BJ (cell line): ENCODE measurements around the gene SNX3. TPM values are rescaled to one million over a fixed set of nuclear protein-coding genes. Genes with fewer than 3 reads are reported as not detected.

Experiments
- CTCF ChIA-PET: fragments of 350-600 bp; formaldehyde crosslinking; extraction: SDS; loops from one replicate; lab custom pipeline; 2021; ENCODE audit warnings: antibody characterized with exemption, inconsistent platforms; lab: Yijun Ruan, JAX
- POLR2A ChIA-PET: fragments of 300-600 bp; sonication (Branson Sonifier 250); formaldehyde crosslinking; extraction: SDS; loops from one replicate; lab custom pipeline; 2021; ENCODE audit warnings: antibody characterized with exemption; lab: Charles Lee
- DNase-seq: peaks from one replicate; pipeline ENCODE4 v3.0.0-alpha.2; 2011; ENCODE audit warnings: low read depth
- H3K27me3 ChIP-seq: 2 replicates; pipeline ENCODE4 v1.6.0; 2011; ENCODE audit warnings: low read length; ENCODE audit not compliant: control insufficient read depth, insufficient read depth
- H3K36me3 ChIP-seq: 2 replicates; pipeline ENCODE4 v1.5.1; 2011; ENCODE audit warnings: low read length; ENCODE audit not compliant: control insufficient read depth, insufficient read depth
- H3K4me3 ChIP-seq: 2 replicates; pipeline ENCODE4 v1.5.1; 2011; ENCODE audit warnings: low read depth, mild to moderate bottlenecking, control low read depth, low read length
- CTCF ChIP-seq: IDR thresholded peaks from 2 replicates; pipeline ENCODE4 v1.5.1; 2011; ENCODE audit warnings: low read depth, mild to moderate bottlenecking, control low read depth, inconsistent platforms, low read length, moderate library complexity; ENCODE audit not compliant: insufficient read depth
- polyA plus RNA-seq: library from polyadenylated mRNA; depleted of rRNA; stranded (reverse); fragments of >200 nt; gene quantifications from 2 replicates; pipeline ENCODE4 v1.2.3, GENCODE V29; 2011

SNX3 gene
- polyA plus RNA-seq, 1 experiment = 113 TPM

GRCh38 chr6:108200186-108200585 is 60.7 kb downstream of the SNX3 start:
- no peak for DNase-seq
- Histone ChIP-seq H3K27me3 (no peaks in the 10 kb centered on the region), H3K4me3 (no peak overlapping the region), H3K36me3 (no peaks in the 10 kb centered on the region)
- TF ChIP-seq CTCF = no peak
- ChIA-PET CTCF (interaction anchor here (1.3 to 1.6 kb wide), 2 partner anchors 18 to 292 kb away, joined by 3 to 4 read pairs; no protein-coding TSS in a partner anchor), POLR2A (no interaction called here)

DNA sequence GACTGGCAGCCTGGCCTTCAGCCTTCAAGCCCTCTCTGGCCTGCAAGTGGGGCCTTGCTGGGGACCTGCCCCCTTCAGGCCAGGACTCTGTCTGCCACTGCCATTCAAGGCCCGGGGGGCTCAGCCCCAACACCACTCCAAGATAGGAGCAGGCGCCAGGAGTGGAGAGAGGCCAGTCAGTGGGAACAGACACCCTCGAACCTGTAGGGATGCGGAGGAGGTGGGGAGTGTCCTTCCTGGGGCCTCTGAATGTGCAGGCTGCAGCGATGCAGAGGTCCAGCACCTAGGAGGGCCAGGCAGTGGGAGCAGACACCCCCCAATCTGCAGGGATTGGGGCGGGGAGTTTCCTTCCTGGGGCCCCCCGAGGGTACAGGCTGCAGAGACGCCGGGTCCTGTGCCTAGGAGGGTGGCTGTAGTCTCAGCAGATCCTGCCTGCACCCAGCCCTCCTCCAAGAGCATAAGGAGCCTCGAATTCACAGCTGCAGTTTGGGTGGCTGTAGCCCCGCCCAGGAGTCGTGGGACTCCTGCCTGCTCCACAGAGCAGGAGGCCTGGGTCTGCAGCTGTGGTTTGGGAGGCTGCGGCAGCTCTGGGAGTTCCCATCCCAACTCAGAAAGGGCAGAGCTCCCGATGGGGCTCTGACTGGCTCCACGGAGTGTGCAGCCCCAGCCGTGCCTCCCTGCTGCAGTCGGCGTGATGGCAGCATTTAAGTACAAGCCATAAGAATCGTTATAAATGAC is 61.9 kb downstream of the SNX3 start:
- H3K27me3 ChIP-seq = no peaks in the 10 kb centered on the region
- no peak for DNase-seq
- no peak for TF ChIP-seq CTCF
- POLR2A ChIA-PET = no interaction called here
- CTCF ChIA-PET = no interaction called here
- H3K36me3 ChIP-seq = no peaks in the 10 kb centered on the region
- no peak overlapping the region for H3K4me3 ChIP-seq

- no peak for TF ChIP-seq CTCF
- ChIA-PET CTCF (no interaction called here), POLR2A (no interaction called here)
- Histone ChIP-seq H3K4me3 (no peak overlapping the region), H3K36me3 (no peaks in the 10 kb centered on the region), H3K27me3 (no peaks in the 10 kb centered on the region)
- DNase-seq = no peak
Observed at GRCh38 chr6:108195209-108195608, 65.6 kb downstream of the SNX3 start.

GRCh38 chr6:108194503-108194902 is 66.3 kb downstream of the SNX3 start:
- no peak for DNase-seq
- H3K27me3 ChIP-seq = no peaks in the 10 kb centered on the region
- no peaks in the 10 kb centered on the region for H3K36me3 ChIP-seq
- no peak overlapping the region for H3K4me3 ChIP-seq
- TF ChIP-seq CTCF = no peak
- ChIA-PET POLR2A (no interaction called here), CTCF (no interaction called here)

GRCh38 chr6:108193835-108194234 is 67.0 kb downstream of the SNX3 start:
- CTCF ChIA-PET = interaction anchor here (0.6 kb wide), 1 partner anchor 12 kb away, joined by 3 read pairs; no protein-coding TSS in a partner anchor
- POLR2A ChIA-PET = no interaction called here
- H3K27me3 ChIP-seq = no peaks in the 10 kb centered on the region; the same call in 1 of the 2 replicates
- TF ChIP-seq CTCF = no peak
- no peak overlapping the region for H3K4me3 ChIP-seq
- H3K36me3 ChIP-seq = no peaks in the 10 kb centered on the region
- DNase-seq = no peak
